Fibroblast of lung (primary cell): ENCODE measurements around the gene NLRP3.

Experiments
- EZH2 ChIP-seq: IDR thresholded peaks from 2 replicates; pipeline ENCODE4 v1.5.1; 2012; ENCODE audit warnings: low read length, control low read depth, mild to moderate bottlenecking; ENCODE audit errors: missing control alignments
- TF ChIP-seq, protein P1 (sequence below), 2 donors: IDR thresholded peaks in 1 of 2; conservative IDR thresholded peaks in 1 of 2; 1 replicate in 1 of 2; 2 replicates in 1 of 2; pipeline ENCODE4 v1.5.1; 2011 to 2012; ENCODE audit warnings: low read length in 2 of 2, control low read depth in 1 of 2, inconsistent platforms in 1 of 2, low read depth in 1 of 2, mild to moderate bottlenecking in 1 of 2

DNA sequence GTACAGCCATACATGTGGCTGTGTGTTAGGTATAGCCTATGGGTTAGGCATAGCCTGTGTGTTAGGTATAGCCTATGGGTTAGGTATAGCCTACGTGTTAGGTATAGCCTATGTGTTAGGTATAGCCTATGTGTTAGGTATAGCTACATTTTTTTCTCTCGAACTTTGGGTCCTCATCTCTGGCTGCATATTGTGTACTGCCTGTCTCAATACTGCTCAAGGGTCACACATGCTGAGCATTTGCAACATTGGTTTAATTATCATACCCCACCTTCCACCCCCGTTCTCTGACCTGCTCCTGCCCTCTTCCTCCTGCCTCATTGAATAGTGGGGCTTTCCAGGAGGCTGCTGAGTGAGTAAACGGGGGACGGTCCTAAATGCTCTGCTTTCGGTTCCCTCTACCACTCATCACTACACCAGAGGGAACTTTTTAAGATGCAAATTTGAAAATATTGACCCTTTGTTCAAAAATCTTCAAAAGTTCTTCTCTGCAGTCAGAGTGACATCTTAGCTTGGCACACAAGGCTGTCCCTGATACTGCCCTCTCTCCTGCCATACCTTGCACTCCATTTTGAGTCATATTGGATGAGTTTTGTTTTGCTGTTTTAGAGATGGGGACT, 24.1 kb downstream of the NLRP3 start:
- TF ChIP-seq, protein P1, sequence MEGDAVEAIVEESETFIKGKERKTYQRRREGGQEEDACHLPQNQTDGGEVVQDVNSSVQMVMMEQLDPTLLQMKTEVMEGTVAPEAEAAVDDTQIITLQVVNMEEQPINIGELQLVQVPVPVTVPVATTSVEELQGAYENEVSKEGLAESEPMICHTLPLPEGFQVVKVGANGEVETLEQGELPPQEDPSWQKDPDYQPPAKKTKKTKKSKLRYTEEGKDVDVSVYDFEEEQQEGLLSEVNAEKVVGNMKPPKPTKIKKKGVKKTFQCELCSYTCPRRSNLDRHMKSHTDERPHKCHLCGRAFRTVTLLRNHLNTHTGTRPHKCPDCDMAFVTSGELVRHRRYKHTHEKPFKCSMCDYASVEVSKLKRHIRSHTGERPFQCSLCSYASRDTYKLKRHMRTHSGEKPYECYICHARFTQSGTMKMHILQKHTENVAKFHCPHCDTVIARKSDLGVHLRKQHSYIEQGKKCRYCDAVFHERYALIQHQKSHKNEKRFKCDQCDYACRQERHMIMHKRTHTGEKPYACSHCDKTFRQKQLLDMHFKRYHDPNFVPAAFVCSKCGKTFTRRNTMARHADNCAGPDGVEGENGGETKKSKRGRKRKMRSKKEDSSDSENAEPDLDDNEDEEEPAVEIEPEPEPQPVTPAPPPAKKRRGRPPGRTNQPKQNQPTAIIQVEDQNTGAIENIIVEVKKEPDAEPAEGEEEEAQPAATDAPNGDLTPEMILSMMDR (conservative IDR thresholded peaks at IDR 0.05 in 1 of 2, IDR thresholded peaks at IDR 0.05 in 1 of 2; ENCODE audit: low read depth in 1 of 2, low read length in 2 of 2): no peak
- no peak for TF ChIP-seq EZH2
